Neural cell (in vitro differentiated cells): ENCODE results near the gene EEF1AKMT4. TPM values are rescaled to one million over a fixed set of nuclear protein-coding genes. Genes with fewer than 3 reads are reported as not detected.

Experiments
- H2AFZ ChIP-seq: fragments of 200-600, 300-800 bp; sonication (generic), shearing (Covaris generic); 2 replicates; pipeline ENCODE4 v1.6.0; 2014; ENCODE audit warnings: low read depth, mild to moderate bottlenecking, antibody characterized with exemption, low read length, moderate library complexity
- H3F3A ChIP-seq: fragments of 200-600 bp; shearing (Covaris generic); 2 replicates; pipeline ENCODE4 v1.6.1; 2016; ENCODE audit warnings: mild to moderate bottlenecking, moderate library complexity, mixed read lengths, antibody characterized with exemption, low read length; ENCODE audit not compliant: insufficient read depth, poor library complexity, severe bottlenecking
- H3K27ac ChIP-seq: fragments of 200-600, 300-800 bp; sonication (generic), shearing (Covaris generic); 2 replicates; pipeline ENCODE4 v1.5.1; 2014; ENCODE audit warnings: mild to moderate bottlenecking, low read length, moderate library complexity
- H3K27me3 ChIP-seq: fragments of 300-800, 200-600 bp; sonication (generic), shearing (Covaris generic); 2 replicates; pipeline ENCODE4 v1.6.0; 2014; ENCODE audit warnings: mild to moderate bottlenecking, low read depth, low read length, moderate library complexity; ENCODE audit not compliant: insufficient read depth
- H3K36me3 ChIP-seq: fragments of 300-800, 200-600 bp; sonication (generic), shearing (Covaris generic); 2 replicates; pipeline ENCODE4 v1.5.1; 2014; ENCODE audit warnings: mild to moderate bottlenecking, antibody characterized with exemption, low read length, moderate library complexity; ENCODE audit not compliant: insufficient read depth
- H3K4me2 ChIP-seq: fragments of 300-800, 200-600 bp; sonication (generic), shearing (Covaris generic); 2 replicates; pipeline ENCODE4 v1.6.0; 2014; ENCODE audit warnings: mild to moderate bottlenecking, low read length
- H3K4me3 ChIP-seq: fragments of 300-800, 200-600 bp; sonication (generic), shearing (Covaris generic); 2 replicates; pipeline ENCODE4 v1.5.1; 2014; ENCODE audit warnings: mild to moderate bottlenecking, low read length, moderate library complexity
- H3K79me2 ChIP-seq: fragments of 200-600 bp; shearing (Covaris generic); replicated peaks from 2 replicates; pipeline ENCODE4 v1.6.0; 2014; ENCODE audit warnings: mild to moderate bottlenecking, low read length, moderate library complexity; ENCODE audit not compliant: insufficient read depth
- H3K9ac ChIP-seq: fragments of 300-800, 200-600 bp; sonication (generic), shearing (Covaris generic); 2 replicates; pipeline ENCODE4 v1.6.1; 2016; ENCODE audit warnings: mild to moderate bottlenecking, low read length, mixed read lengths
- H3K9me2 ChIP-seq: fragments of 200-600 bp; shearing (Covaris generic); 2 replicates; pipeline ENCODE4 v1.6.1; 2016; ENCODE audit warnings: mild to moderate bottlenecking, low read length, mixed read lengths; ENCODE audit not compliant: insufficient read depth
- H3K9me3 ChIP-seq: fragments of 200-600, 300-800 bp; sonication (generic), shearing (Covaris generic); 2 replicates; pipeline ENCODE4 v1.6.1; 2016; ENCODE audit warnings: mild to moderate bottlenecking, mixed run types, low read length, moderate library complexity, mixed read lengths
- H4K20me1 ChIP-seq: fragments of 200-600 bp; shearing (Covaris generic); 2 replicates; pipeline ENCODE4 v1.6.1; 2016; ENCODE audit warnings: mild to moderate bottlenecking, mixed run types; ENCODE audit not compliant: insufficient read depth
- EP300 ChIP-seq: fragments of 450-650 bp; conservative IDR thresholded peaks from 2 replicates; pipeline ENCODE4 v1.6.1; 2014; ENCODE audit warnings: antibody characterized with exemption, mild to moderate bottlenecking, moderate library complexity; ENCODE audit not compliant: poor library complexity, severe bottlenecking
- EZH2 ChIP-seq: fragments of 200-600, 300-800 bp; shearing (Covaris generic), sonication (generic); IDR thresholded peaks from 2 replicates; pipeline ENCODE4 v1.6.1; 2014; ENCODE audit warnings: antibody characterized with exemption, low read length, borderline replicate concordance, mild to moderate bottlenecking; ENCODE audit not compliant: insufficient read depth, poor library complexity, severe bottlenecking
- MXI1 ChIP-seq: fragments of 450-650 bp; conservative IDR thresholded peaks from 2 replicates; pipeline ENCODE4 v1.6.1; 2014; ENCODE audit warnings: antibody characterized with exemption, mild to moderate bottlenecking; ENCODE audit not compliant: poor library complexity, severe bottlenecking
- POLR2AphosphoS5 ChIP-seq: IDR thresholded peaks from 2 replicates; pipeline ENCODE4 v1.6.1; 2012
- RAD21 ChIP-seq: fragments of 450-650 bp; conservative IDR thresholded peaks from 2 replicates; pipeline ENCODE4 v1.6.1; 2014; ENCODE audit warnings: antibody characterized with exemption, mild to moderate bottlenecking, moderate library complexity
- SMC3 ChIP-seq: fragments of 450-650 bp; conservative IDR thresholded peaks from 2 replicates; pipeline ENCODE4 v1.6.1; 2014; ENCODE audit warnings: antibody characterized with exemption, mild to moderate bottlenecking, moderate library complexity; ENCODE audit not compliant: poor library complexity
- TAF1 ChIP-seq: IDR thresholded peaks from 2 replicates; pipeline ENCODE4 v1.6.1; 2012; ENCODE audit warnings: low read depth
- polyA plus RNA-seq: library from polyadenylated mRNA; depleted of rRNA; stranded (reverse); fragments of >200 nt; gene quantifications from 2 replicates; pipeline ENCODE4 v1.2.3, GENCODE V29; 2014
- TF ChIP-seq, protein P1 (sequence below): IDR thresholded peaks from 2 replicates; pipeline ENCODE4 v1.6.1; 2012; ENCODE audit warnings: borderline replicate concordance
- TF ChIP-seq, protein P2 (sequence below): fragments of 450-650 bp; IDR thresholded peaks from 2 replicates; pipeline ENCODE4 v1.5.1; 2014; ENCODE audit warnings: antibody characterized with exemption, mild to moderate bottlenecking, moderate library complexity; ENCODE audit not compliant: poor library complexity, severe bottlenecking

The EEF1AKMT4 gene
- polyA plus RNA-seq, 1 donor from 2014 or later = 1.6 TPM

DNA sequence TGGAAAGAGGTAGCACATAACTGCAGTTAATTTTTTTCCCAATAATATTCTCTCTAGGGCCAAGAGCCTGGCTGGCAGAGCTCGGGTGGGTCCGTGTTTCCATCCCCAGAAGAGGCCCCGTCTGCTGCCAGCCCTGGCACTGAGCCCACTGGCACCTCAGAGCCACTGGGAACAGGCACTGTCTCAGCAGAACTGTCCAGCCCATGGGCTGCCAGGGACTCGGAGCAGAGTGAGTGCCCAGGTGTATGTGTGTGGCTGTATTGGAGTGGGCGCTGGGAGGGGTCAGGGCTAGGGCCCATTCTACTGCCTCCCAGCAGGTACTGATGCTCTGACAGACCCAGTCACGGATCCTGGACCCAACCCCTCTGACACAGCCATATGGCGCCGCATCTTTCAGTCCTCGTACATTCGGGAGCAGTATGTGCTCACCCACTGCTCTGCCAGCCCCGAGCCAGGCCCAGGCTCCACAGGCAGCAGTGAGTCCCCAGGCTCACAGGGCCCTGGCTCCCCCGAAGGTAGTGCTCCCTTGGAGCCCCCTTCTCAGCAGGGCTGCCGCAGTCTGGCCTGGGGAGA is 11.1 kb upstream of the EEF1AKMT4 start:
- no peaks in the 10 kb centered on the region for H4K20me1 ChIP-seq
- peaks cover 8% of the 10 kb centered on the region for H3K27me3 ChIP-seq
- H3K9me2 ChIP-seq = no peaks in the 10 kb centered on the region
- H3K4me2 ChIP-seq = no peak overlapping the region
- no peaks in the 10 kb centered on the region for H3K9me3 ChIP-seq
- H3K36me3 ChIP-seq = no peaks in the 10 kb centered on the region
- no peak overlapping the region for H3K27ac ChIP-seq
- H3K79me2 ChIP-seq = no peaks in the 10 kb centered on the region
- TF ChIP-seq POLR2AphosphoS5 (no peak), MXI1 (no peak), EP300 (no peak)
- TF ChIP-seq, protein P1, sequence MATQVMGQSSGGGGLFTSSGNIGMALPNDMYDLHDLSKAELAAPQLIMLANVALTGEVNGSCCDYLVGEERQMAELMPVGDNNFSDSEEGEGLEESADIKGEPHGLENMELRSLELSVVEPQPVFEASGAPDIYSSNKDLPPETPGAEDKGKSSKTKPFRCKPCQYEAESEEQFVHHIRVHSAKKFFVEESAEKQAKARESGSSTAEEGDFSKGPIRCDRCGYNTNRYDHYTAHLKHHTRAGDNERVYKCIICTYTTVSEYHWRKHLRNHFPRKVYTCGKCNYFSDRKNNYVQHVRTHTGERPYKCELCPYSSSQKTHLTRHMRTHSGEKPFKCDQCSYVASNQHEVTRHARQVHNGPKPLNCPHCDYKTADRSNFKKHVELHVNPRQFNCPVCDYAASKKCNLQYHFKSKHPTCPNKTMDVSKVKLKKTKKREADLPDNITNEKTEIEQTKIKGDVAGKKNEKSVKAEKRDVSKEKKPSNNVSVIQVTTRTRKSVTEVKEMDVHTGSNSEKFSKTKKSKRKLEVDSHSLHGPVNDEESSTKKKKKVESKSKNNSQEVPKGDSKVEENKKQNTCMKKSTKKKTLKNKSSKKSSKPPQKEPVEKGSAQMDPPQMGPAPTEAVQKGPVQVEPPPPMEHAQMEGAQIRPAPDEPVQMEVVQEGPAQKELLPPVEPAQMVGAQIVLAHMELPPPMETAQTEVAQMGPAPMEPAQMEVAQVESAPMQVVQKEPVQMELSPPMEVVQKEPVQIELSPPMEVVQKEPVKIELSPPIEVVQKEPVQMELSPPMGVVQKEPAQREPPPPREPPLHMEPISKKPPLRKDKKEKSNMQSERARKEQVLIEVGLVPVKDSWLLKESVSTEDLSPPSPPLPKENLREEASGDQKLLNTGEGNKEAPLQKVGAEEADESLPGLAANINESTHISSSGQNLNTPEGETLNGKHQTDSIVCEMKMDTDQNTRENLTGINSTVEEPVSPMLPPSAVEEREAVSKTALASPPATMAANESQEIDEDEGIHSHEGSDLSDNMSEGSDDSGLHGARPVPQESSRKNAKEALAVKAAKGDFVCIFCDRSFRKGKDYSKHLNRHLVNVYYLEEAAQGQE = no peak
- TF ChIP-seq, protein P2, sequence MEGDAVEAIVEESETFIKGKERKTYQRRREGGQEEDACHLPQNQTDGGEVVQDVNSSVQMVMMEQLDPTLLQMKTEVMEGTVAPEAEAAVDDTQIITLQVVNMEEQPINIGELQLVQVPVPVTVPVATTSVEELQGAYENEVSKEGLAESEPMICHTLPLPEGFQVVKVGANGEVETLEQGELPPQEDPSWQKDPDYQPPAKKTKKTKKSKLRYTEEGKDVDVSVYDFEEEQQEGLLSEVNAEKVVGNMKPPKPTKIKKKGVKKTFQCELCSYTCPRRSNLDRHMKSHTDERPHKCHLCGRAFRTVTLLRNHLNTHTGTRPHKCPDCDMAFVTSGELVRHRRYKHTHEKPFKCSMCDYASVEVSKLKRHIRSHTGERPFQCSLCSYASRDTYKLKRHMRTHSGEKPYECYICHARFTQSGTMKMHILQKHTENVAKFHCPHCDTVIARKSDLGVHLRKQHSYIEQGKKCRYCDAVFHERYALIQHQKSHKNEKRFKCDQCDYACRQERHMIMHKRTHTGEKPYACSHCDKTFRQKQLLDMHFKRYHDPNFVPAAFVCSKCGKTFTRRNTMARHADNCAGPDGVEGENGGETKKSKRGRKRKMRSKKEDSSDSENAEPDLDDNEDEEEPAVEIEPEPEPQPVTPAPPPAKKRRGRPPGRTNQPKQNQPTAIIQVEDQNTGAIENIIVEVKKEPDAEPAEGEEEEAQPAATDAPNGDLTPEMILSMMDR = no peak
- no peak overlapping the region for H3K9ac ChIP-seq
- no peak overlapping the region for H3K4me3 ChIP-seq
- H2AFZ ChIP-seq = no peak overlapping the region
- H3F3A ChIP-seq = no peaks in the 10 kb centered on the region

DNA sequence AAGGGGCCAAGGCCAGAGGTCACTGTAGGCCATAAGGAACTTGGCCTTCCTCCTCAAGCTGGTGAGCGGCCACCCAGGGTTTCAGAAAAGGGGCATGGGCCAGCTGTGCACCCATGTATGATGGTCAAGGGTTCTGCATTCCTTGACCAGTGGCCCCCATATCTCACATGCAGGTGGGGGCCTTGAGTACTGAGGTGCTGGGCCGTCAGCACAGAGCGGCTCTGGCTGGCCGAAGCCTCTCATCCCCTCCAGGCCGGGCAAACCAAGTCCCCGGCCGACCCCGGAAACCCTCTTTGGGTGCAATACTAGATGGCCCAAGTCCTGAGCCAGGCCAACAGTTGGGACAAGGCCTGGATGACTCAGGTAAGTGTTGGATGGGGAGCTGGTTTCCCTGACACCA is 10.3 kb upstream of the EEF1AKMT4 start:
- Histone ChIP-seq H3K9me2 (no peaks in the 10 kb centered on the region), H3K36me3 (no peaks in the 10 kb centered on the region), H3F3A (no peaks in the 10 kb centered on the region), H3K4me3 (no peak overlapping the region), H3K27me3 (no peaks in the 10 kb centered on the region), H4K20me1 (no peaks in the 10 kb centered on the region), H3K9ac (no peak overlapping the region), H3K27ac (no peak overlapping the region), H2AFZ (no peak overlapping the region), H3K79me2 (no peaks in the 10 kb centered on the region), H3K9me3 (no peaks in the 10 kb centered on the region), H3K4me2 (no peak overlapping the region)
- TF ChIP-seq, protein P2 = no peak
- TF ChIP-seq, protein P1 = no peak
- TF ChIP-seq TAF1 (no peak), SMC3 (no peak), EP300 (no peak), EZH2 (no peak), POLR2AphosphoS5 (no peak), MXI1 (no peak), RAD21 (no peak)
